ENCODE measurements around the gene LRRC56.

The LRRC56 gene

GRCh38 chr11:601573-602245 lies 64.4 kb downstream of the LRRC56 start:
- no peak for DNase-seq

- no peak for DNase-seq
These were observed 65.8 kb downstream of the LRRC56 start for GRCh38 chr11:603154-603553.
